Common myeloid progenitor, CD34-positive (primary cell): ENCODE results near the gene CLEC3A.

Experiments
- CTCF ChIA-PET: fragments of 350-600 bp; sonication (Branson Sonifier 250); formaldehyde crosslinking; loops from one replicate; lab custom pipeline; 2021; ENCODE audit warnings: antibody characterized with exemption; lab: Charles Lee
- POLR2A ChIA-PET: fragments of 350-600 bp; sonication (Branson Sonifier 250); formaldehyde crosslinking; loops from one replicate; lab custom pipeline; 2021; ENCODE audit warnings: antibody characterized with exemption; lab: Charles Lee
- DNase-seq, 3 donors: peaks; one replicate each; pipeline versions ENCODE4 v3.0.0 to v3.0.0-alpha.2; 2013
- H3K27ac ChIP-seq, 2 experiments: 1 replicate in 1 of 2; 2 replicates in 1 of 2; pipeline ENCODE4 v1.7.0; 2013; ENCODE audit warnings: inconsistent platforms in 2 of 2, low read length in 2 of 2, mild to moderate bottlenecking in 2 of 2, low read depth in 1 of 2, moderate library complexity in 1 of 2; ENCODE audit not compliant: severe bottlenecking in 2 of 2, insufficient read depth in 1 of 2, poor library complexity in 1 of 2
- H3K27me3 ChIP-seq, 5 experiments: replicated peaks in 2 of 5; 1 replicate in 3 of 5; 2 replicates in 2 of 5; pipeline versions ENCODE4 v1.6.1 to v1.7.0; 2013; ENCODE audit warnings: low read length in 4 of 5, mild to moderate bottlenecking in 2 of 5, moderate library complexity in 2 of 5, inconsistent platforms in 1 of 5; ENCODE audit not compliant: insufficient read depth in 5 of 5, control insufficient read depth in 4 of 5
- H3K36me3 ChIP-seq, 4 experiments: 1 replicate in 2 of 4; 2 replicates in 2 of 4; pipeline versions ENCODE4 v1.6.1 to v1.7.0; 2013; ENCODE audit warnings: low read length in 3 of 4, control low read depth in 1 of 4, mild to moderate bottlenecking in 1 of 4; ENCODE audit not compliant: control insufficient read depth in 4 of 4, insufficient read depth in 4 of 4
- H3K4me1 ChIP-seq, 4 experiments: 1 replicate in 3 of 4; 2 replicates in 1 of 4; pipeline versions ENCODE4 v1.6.1 to v1.7.1; 2013; ENCODE audit warnings: low read length in 3 of 4, mild to moderate bottlenecking in 3 of 4, control low read depth in 1 of 4, inconsistent platforms in 1 of 4, moderate library complexity in 1 of 4; ENCODE audit not compliant: control insufficient read depth in 4 of 4, insufficient read depth in 4 of 4; ENCODE audit errors: control extremely low read depth in 1 of 4
- H3K4me3 ChIP-seq, 7 experiments: 1 replicate in 4 of 7; 2 replicates in 3 of 7; pipeline versions ENCODE4 v1.5.1 to v1.7.0; 2013; ENCODE audit warnings: mild to moderate bottlenecking in 7 of 7, low read length in 6 of 7, moderate library complexity in 6 of 7, inconsistent platforms in 2 of 7, low read depth in 2 of 7, control low read depth in 1 of 7; ENCODE audit not compliant: insufficient read depth in 4 of 7, control insufficient read depth in 1 of 7; ENCODE audit errors: extremely low read depth in 1 of 7
- H3K9me3 ChIP-seq, 5 experiments: 1 replicate in 4 of 5; 2 replicates in 1 of 5; pipeline versions ENCODE4 v1.6.1 to v1.7.1; 2013; ENCODE audit warnings: low read length in 4 of 5, mild to moderate bottlenecking in 2 of 5, inconsistent platforms in 1 of 5, low read depth in 1 of 5, moderate library complexity in 1 of 5; ENCODE audit not compliant: control insufficient read depth in 4 of 5, insufficient read depth in 2 of 5; ENCODE audit errors: control extremely low read depth in 1 of 5
- WGBS: methylation state at CpG from one replicate; pipeline ENCODE4 v1.1.5; 2013; ENCODE audit not compliant: insufficient coverage; 5-methylcytosine and 5-hydroxymethylcytosine counted together

CLEC3A gene

DNA sequence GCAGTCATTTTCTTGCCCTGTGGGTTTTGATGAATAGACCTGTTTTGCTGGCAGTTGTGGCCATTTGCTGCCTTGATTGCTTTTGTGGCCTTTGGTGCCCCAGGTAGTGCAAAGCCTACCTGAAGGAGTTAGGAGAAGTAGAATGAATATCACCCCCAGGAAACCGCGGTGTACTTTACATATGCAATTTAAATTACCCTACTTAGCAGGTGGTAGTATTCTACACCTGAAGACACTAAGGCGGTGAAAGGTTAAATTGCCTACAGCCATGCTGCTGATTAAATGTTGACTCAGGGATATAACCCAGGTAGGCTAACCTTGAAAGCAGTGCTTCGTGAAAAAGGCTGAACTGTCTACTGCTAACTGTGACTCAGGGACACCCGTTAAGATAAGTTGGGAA is 49.9 kb downstream of the CLEC3A start:
- DNase-seq: no peak
- Histone ChIP-seq H3K36me3 (no peaks in the 10 kb centered on the region), H3K27ac (no peak overlapping the region), H3K4me1 (no peaks in the 10 kb centered on the region), H3K4me3 (no peak overlapping the region), H3K9me3 (no peaks in the 10 kb centered on the region), H3K27me3 (peaks cover 0 to 21% (median 2%) of the 10 kb centered on the region in 5 experiments)
- ChIA-PET CTCF (no interaction called here), POLR2A (no interaction called here)
- 20% methylated on average over 1 of the region's 5 CpGs for WGBS

DNA sequence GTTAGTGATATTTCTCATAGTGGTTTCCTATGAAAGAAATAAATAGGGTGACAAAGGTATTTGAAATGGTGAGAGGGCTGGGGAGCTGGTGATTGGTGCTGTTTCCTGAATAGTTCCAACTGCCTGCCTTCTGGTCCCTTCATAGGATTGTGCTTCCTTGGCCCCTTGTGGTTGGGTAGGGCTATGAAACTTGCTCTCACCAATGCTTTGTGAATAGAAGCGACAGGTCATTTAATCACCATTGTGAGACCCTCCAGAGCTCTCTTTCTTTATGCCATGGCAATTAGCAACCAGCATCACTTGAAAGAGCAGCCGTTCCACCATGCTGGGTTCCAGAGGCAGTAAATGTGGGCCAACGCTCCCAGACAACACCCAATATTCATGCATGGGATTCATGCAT is 53.5 kb downstream of the CLEC3A start:
- Histone ChIP-seq H3K9me3 (no peaks in the 10 kb centered on the region), H3K4me1 (no peaks in the 10 kb centered on the region), H3K27me3 (peaks cover 0 to 23% (median 6%) of the 10 kb centered on the region in 5 experiments), H3K4me3 (no peak overlapping the region), H3K27ac (no peak overlapping the region), H3K36me3 (no peaks in the 10 kb centered on the region)
- CTCF ChIA-PET: no interaction called here
- POLR2A ChIA-PET: no interaction called here
- no peak for DNase-seq
- WGBS: 83% methylated on average over 3 of the region's 3 CpGs

DNA sequence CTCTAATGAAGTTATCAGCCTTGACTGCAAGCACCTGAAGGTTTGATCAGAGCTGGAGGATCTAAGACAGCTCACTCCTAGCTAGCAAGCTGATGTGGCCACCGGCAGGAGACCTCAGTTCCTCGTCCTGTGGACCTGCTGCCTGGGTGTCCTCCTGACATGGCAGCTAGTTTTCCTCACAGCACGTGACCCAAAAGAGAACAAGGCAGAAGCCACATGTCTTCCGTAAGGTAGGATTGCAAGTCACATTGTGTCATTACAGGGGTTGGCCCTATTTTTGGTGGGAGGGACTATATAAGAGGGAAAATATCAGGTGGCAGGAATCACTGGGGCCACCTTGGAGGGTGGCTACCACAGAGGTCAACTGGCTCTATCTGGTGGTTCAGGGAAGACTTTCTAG is 59.0 kb downstream of the CLEC3A start:
- H3K36me3 ChIP-seq: no peaks in the 10 kb centered on the region
- no peaks in the 10 kb centered on the region for H3K9me3 ChIP-seq
- WGBS: 97% methylated on average over 4 of the region's 4 CpGs
- H3K4me3 ChIP-seq: no peak overlapping the region
- CTCF ChIA-PET: interaction anchor here (1.0 kb wide), 1 partner anchor 10 kb away, joined by 3 read pairs; no protein-coding TSS in a partner anchor
- POLR2A ChIA-PET: no interaction called here
- DNase-seq: no peak
- H3K4me1 ChIP-seq: no peaks in the 10 kb centered on the region
- H3K27ac ChIP-seq: no peak overlapping the region
- H3K27me3 ChIP-seq: peaks cover 0 to 4% (median 2%) of the 10 kb centered on the region in 5 experiments
